ENCODE measurements around the gene CELF2. TPM values are rescaled to one million over a fixed set of nuclear protein-coding genes. Genes with fewer than 3 reads are reported as not detected.

CELF2 gene
- total and polyA plus RNA-seq, 2 of the 4 experiments (the other 2 are of a cell fraction), result 3.5 to 6.6 TPM

DNA sequence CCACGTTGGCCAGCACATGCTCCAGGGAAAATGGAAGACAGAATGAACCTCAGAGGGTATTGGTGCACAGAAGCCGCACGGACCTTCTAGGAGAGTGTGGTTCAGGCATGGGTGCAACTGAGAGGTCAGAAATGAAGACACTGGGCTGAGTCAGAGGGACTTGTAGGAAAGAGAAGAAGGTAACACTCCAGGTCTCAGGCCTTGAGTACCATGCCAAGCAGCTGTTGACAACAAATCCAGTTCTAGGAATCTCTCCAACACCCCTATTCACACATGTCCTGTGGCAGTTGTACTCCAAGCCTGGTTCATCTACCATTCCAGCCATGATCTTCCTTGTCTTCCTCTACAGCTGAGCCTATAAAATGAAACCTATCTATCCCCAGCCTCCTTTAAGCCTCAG lies 342.2 kb downstream of the CELF2 start:
- Histone ChIP-seq H3K36me3 (ENCODE audit: control insufficient read depth, insufficient read depth, low read length) (no peaks in the 10 kb centered on the region), H4K8ac (ENCODE audit: low read depth in 2 of 2, low read length in 2 of 2) (no peak overlapping the region), H3K4me3 (ENCODE audit: insufficient read depth, low read depth, low read length) (no peak overlapping the region), H3K4me1 (ENCODE audit: control insufficient read depth, insufficient read depth, low read length) (no peaks in the 10 kb centered on the region), H2BK120ac (ENCODE audit: low read depth, low read length) (no peak overlapping the region), H2AK5ac (ENCODE audit: low read depth, low read length) (no peak overlapping the region), H3K9me3 (ENCODE audit: control insufficient read depth, insufficient read depth, low read length) (peaks cover 5% of the 10 kb centered on the region), H4K5ac (ENCODE audit: low read depth, low read length) (no peak overlapping the region), H2BK5ac (ENCODE audit: low read depth, low read length, poor library complexity, severe bottlenecking) (no peak overlapping the region), H3K27me3 (ENCODE audit: control insufficient read depth, insufficient read depth, low read length) (no peaks in the 10 kb centered on the region), H3K56ac (ENCODE audit: extremely low read depth, insufficient read depth, low read length) (no peak overlapping the region), H4K91ac (ENCODE audit: insufficient read depth, low read depth, low read length) (no peak overlapping the region), H3K4ac (ENCODE audit: low read depth, low read length) (no peak overlapping the region), H2AFZ (replicated peaks; ENCODE audit: low read length, poor library complexity) (no peak overlapping the region), H2BK20ac (ENCODE audit: low read depth, low read length) (no peak overlapping the region), H3K14ac (replicated peaks; ENCODE audit: low read depth, low read length) (no peak overlapping the region), H2AK9ac (replicated peaks; ENCODE audit: low read depth, low read length, poor library complexity) (no peak overlapping the region), H3K4me2 (ENCODE audit: low read depth, low read length) (no peak overlapping the region), H3K9me1 (ENCODE audit: insufficient read depth, low read length) (no peaks in the 10 kb centered on the region), H3K9ac (ENCODE audit: low read depth, low read length) (no peak overlapping the region), H3K23ac (ENCODE audit: low read depth, low read length) (no peak overlapping the region), H3K27ac (ENCODE audit: insufficient read depth, low read length) (no peak overlapping the region), H3K18ac (ENCODE audit: low read depth, low read length) (no peak overlapping the region), H3K79me1 (ENCODE audit: low read depth in 1 of 2, low read length in 2 of 2) (no peaks in the 10 kb centered on the region), H4K20me1 (ENCODE audit: insufficient read depth, low read length) (no peaks in the 10 kb centered on the region), H2BK15ac (ENCODE audit: low read depth, low read length) (no peak overlapping the region)
- in situ Hi-C loops (cut with MboI; ENCODE audit: low sequenced_read_pairs) (no loop called here), intact Hi-C loops (cut with micrococcal nuclease) (no loop called here), dilution Hi-C loops (cut with HindIII; ENCODE audit: low sequenced_read_pairs, unreplicated experiment) (no loop called here)
- BruUV-seq (replicated peaks), result no TSS peak
- DNase-seq (no peak), ATAC-seq (ENCODE audit: low read depth) (no peak)
- TF ChIP-seq RFX5 (IDR thresholded peaks at IDR 0.05; ENCODE audit: low read depth, low read length), result no peak
- no peak for TF ChIP-seq POLR2A (IDR thresholded peaks at IDR 0.05; ENCODE audit: low read depth, low read length)
- TF ChIP-seq RAD21 (IDR thresholded peaks at IDR 0.05; ENCODE audit: low read length), result no peak
- TF ChIP-seq CEBPB (IDR thresholded peaks at IDR 0.05; ENCODE audit: low read depth, low read length), result no peak
- no peak for TF ChIP-seq BHLHE40 (IDR thresholded peaks at IDR 0.05; ENCODE audit: low read depth, low read length)
- TF ChIP-seq RCOR1 (IDR thresholded peaks at IDR 0.05; ENCODE audit: insufficient replicate concordance, low read length), result no peak
- TF ChIP-seq, protein P1, sequence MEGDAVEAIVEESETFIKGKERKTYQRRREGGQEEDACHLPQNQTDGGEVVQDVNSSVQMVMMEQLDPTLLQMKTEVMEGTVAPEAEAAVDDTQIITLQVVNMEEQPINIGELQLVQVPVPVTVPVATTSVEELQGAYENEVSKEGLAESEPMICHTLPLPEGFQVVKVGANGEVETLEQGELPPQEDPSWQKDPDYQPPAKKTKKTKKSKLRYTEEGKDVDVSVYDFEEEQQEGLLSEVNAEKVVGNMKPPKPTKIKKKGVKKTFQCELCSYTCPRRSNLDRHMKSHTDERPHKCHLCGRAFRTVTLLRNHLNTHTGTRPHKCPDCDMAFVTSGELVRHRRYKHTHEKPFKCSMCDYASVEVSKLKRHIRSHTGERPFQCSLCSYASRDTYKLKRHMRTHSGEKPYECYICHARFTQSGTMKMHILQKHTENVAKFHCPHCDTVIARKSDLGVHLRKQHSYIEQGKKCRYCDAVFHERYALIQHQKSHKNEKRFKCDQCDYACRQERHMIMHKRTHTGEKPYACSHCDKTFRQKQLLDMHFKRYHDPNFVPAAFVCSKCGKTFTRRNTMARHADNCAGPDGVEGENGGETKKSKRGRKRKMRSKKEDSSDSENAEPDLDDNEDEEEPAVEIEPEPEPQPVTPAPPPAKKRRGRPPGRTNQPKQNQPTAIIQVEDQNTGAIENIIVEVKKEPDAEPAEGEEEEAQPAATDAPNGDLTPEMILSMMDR (conservative IDR thresholded peaks at IDR 0.05; ENCODE audit: low read depth, low read length), result no peak
- no peak for TF ChIP-seq CHD1 (IDR thresholded peaks at IDR 0.05; ENCODE audit: low read depth, low read length)
- no peak for TF ChIP-seq MAFK (IDR thresholded peaks at IDR 0.05; ENCODE audit: low read depth, low read length)
- TF ChIP-seq, protein P2, sequence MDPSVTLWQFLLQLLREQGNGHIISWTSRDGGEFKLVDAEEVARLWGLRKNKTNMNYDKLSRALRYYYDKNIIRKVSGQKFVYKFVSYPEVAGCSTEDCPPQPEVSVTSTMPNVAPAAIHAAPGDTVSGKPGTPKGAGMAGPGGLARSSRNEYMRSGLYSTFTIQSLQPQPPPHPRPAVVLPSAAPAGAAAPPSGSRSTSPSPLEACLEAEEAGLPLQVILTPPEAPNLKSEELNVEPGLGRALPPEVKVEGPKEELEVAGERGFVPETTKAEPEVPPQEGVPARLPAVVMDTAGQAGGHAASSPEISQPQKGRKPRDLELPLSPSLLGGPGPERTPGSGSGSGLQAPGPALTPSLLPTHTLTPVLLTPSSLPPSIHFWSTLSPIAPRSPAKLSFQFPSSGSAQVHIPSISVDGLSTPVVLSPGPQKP (IDR thresholded peaks at IDR 0.05; ENCODE audit: borderline replicate concordance, low read depth, low read length), result no peak
- TF ChIP-seq NFE2L2 (IDR thresholded peaks at IDR 0.05; ENCODE audit: low read depth, low read length), result no peak
- TF ChIP-seq SMC3 (IDR thresholded peaks at IDR 0.05; ENCODE audit: low read depth, low read length), result no peak
- TF ChIP-seq, protein P3, sequence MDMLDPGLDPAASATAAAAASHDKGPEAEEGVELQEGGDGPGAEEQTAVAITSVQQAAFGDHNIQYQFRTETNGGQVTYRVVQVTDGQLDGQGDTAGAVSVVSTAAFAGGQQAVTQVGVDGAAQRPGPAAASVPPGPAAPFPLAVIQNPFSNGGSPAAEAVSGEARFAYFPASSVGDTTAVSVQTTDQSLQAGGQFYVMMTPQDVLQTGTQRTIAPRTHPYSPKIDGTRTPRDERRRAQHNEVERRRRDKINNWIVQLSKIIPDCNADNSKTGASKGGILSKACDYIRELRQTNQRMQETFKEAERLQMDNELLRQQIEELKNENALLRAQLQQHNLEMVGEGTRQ (IDR thresholded peaks at IDR 0.05; ENCODE audit: low read depth, low read length), result no peak
- TF ChIP-seq FOS (IDR thresholded peaks at IDR 0.05; ENCODE audit: low read depth, low read length), result no peak
- TF ChIP-seq MAZ (IDR thresholded peaks at IDR 0.05; ENCODE audit: borderline replicate concordance, low read depth, low read length), result no peak
- WGBS, 2 experiments (ENCODE audit: extremely low coverage in 2 of 2, insufficient read length in 1 of 2), result 40% methylated on average over 1 of the region's 3 CpGs; no CpG with 5 or more reads in 1 of the 2 experiments
- POLR2A ChIA-PET (ENCODE audit: unreplicated experiment), result no interaction called here
- CTCF ChIA-PET, result no interaction called here
